Germinal center (tissue), 1 donor: ENCODE results near the gene DPF3.

Experiments used
- DNase-seq: peaks from one replicate; pipeline ENCODE4 v3.0.0; 2012; ENCODE audit warnings: mixed read lengths, low spot score

Gene DPF3

GRCh38 chr14:72893636-72894322 is at the start of gene DPF3:
Gene DPF3 (minus strand): TSS chr14:72894101. CDS start chr14:72894088, 13 bp downstream.
- peak; percentile 98 for DNase-seq

- DNase-seq = no peak
Measured at GRCh38 chr14:72942934-72943333, 49.0 kb upstream of the DPF3 start.

- DNase-seq = no peak
Measured at GRCh38 chr14:72941286-72941985, 47.5 kb upstream of the DPF3 start.

- no peak for DNase-seq
Measured at GRCh38 chr14:72939630-72940029, 45.7 kb upstream of the DPF3 start.

- DNase-seq = no peak
Measured at GRCh38 chr14:72932893-72933292, 39.0 kb upstream of the DPF3 start.

GRCh38 chr14:72929316-72930080 is 35.6 kb upstream of the DPF3 start:
- DNase-seq = no peak

GRCh38 chr14:72928872-72929271 is 35.0 kb upstream of the DPF3 start:
- no peak for DNase-seq

- peak; percentile 98 for DNase-seq
Measured at GRCh38 chr14:72926292-72927028, 32.6 kb upstream of the DPF3 start, which contains the start of gene DCAF4. Gene DCAF4 (plus strand): TSS chr14:72926464. CDS start chr14:72937979, 11,515 bp downstream.

GRCh38 chr14:72925815-72926291 is 32.0 kb upstream of the DPF3 start:
- no peak for DNase-seq

- no peak for DNase-seq
Measured at GRCh38 chr14:72925171-72925759, 31.4 kb upstream of the DPF3 start.

GRCh38 chr14:72924337-72924736 is 30.4 kb upstream of the DPF3 start:
- DNase-seq = no peak

- no peak for DNase-seq
Measured at GRCh38 chr14:72921396-72921795, 27.5 kb upstream of the DPF3 start.

GRCh38 chr14:72920008-72920407 is 26.1 kb upstream of the DPF3 start:
- no peak for DNase-seq

- no peak for DNase-seq
Measured at GRCh38 chr14:72917094-72917802, 23.3 kb upstream of the DPF3 start.

GRCh38 chr14:72916174-72916573 is 22.3 kb upstream of the DPF3 start:
- DNase-seq = no peak

- no peak for DNase-seq
Measured at GRCh38 chr14:72913809-72914208, 19.9 kb upstream of the DPF3 start.

GRCh38 chr14:72909163-72909562 is 15.3 kb upstream of the DPF3 start:
- no peak for DNase-seq

GRCh38 chr14:72907886-72908285 is 14.0 kb upstream of the DPF3 start:
- DNase-seq = no peak

- DNase-seq = no peak
Measured at GRCh38 chr14:72906879-72907278, 13.0 kb upstream of the DPF3 start.

GRCh38 chr14:72906316-72906715 is 12.4 kb upstream of the DPF3 start:
- no peak for DNase-seq
